Suprapubic skin (tissue), 4 donors: ENCODE results near the gene ETS1.

Experiments
- POLR2A ChIP-seq, 2 donors: fragments of 450-650 bp; IDR thresholded peaks; one replicate each; pipeline ENCODE4 v1.6.1; 2017; ENCODE audit warnings: antibody characterized with exemption in 2 of 2, mild to moderate bottlenecking in 2 of 2, moderate library complexity in 2 of 2
- POLR2AphosphoS5 ChIP-seq, 3 donors: sonication (generic); formaldehyde crosslinking; IDR thresholded peaks; one replicate each; pipeline ENCODE4 v1.6.1; 2017; ENCODE audit warnings: antibody characterized with exemption in 3 of 3
- TF ChIP-seq, protein P1 (sequence below), 2 donors: fragments of 200-600 bp in 1 of 2; fragments of 450-650 bp in 1 of 2; sonication (generic) in 1 of 2; IDR thresholded peaks; one replicate each; pipeline ENCODE4 v1.5.1; 2016 to 2019; ENCODE audit warnings: antibody characterized with exemption in 2 of 2, mild to moderate bottlenecking in 1 of 2, moderate library complexity in 1 of 2

DNA sequence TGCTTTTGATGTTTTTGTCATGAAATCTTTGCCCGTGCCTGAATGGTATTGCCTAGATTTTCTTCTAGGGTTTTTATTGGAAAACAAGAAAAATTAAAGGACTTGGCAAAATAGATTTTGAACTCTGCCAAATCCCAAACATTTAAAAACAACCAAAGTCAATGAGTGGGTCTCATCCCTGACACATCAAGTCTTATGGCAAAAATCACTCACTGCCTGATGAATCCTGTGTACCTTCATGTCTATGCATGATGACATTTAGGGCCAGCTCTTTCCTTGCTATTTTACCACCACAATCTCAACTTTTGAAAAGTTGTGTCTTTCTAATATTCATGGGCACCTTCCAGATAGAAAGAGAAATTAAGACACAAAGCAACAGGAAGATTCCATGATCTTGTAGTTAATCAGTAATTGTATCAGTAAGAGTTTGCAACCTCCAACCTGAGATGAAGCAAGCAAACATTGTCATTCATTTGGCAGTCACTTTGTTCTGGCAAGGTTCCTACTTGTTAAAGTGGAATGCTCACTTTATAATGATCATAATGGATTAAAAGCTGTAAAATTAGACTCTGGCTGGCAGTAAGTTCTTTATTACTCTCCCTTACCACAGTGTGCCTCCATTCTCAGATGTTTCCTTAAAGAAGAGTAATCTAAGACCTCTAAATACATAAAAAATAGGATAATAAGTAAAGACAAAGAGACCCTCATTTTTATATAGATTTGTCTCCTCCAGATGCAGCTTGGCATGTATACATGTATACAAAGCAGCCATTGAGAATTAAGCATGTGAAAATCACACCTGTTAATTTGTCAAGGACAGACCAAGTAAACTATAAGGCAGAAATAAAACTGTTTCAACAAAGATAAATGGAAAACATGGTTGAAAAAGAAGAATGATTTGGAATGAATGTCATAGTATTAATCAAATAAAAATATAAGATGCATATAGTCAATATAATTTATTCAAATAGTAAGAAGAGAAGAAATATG is 51.6 kb downstream of the ETS1 start:
- TF ChIP-seq, protein P1, sequence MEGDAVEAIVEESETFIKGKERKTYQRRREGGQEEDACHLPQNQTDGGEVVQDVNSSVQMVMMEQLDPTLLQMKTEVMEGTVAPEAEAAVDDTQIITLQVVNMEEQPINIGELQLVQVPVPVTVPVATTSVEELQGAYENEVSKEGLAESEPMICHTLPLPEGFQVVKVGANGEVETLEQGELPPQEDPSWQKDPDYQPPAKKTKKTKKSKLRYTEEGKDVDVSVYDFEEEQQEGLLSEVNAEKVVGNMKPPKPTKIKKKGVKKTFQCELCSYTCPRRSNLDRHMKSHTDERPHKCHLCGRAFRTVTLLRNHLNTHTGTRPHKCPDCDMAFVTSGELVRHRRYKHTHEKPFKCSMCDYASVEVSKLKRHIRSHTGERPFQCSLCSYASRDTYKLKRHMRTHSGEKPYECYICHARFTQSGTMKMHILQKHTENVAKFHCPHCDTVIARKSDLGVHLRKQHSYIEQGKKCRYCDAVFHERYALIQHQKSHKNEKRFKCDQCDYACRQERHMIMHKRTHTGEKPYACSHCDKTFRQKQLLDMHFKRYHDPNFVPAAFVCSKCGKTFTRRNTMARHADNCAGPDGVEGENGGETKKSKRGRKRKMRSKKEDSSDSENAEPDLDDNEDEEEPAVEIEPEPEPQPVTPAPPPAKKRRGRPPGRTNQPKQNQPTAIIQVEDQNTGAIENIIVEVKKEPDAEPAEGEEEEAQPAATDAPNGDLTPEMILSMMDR (IDR thresholded peaks at IDR 0.05): no peak
- TF ChIP-seq POLR2AphosphoS5 (IDR thresholded peaks at IDR 0.05) (no peak), POLR2A (IDR thresholded peaks at IDR 0.05) (no peak)
